Measurements from ENCODE around the gene GPRC5C. TPM values are rescaled to one million over a fixed set of nuclear protein-coding genes. Genes with fewer than 3 reads are reported as not detected.
A peak's percentile ranks its signal among the peaks of the same experiment; 100 is the strongest.

Gene GPRC5C
- total RNA-seq, 1 donor from 2014 or later: 13.5 TPM

DNA sequence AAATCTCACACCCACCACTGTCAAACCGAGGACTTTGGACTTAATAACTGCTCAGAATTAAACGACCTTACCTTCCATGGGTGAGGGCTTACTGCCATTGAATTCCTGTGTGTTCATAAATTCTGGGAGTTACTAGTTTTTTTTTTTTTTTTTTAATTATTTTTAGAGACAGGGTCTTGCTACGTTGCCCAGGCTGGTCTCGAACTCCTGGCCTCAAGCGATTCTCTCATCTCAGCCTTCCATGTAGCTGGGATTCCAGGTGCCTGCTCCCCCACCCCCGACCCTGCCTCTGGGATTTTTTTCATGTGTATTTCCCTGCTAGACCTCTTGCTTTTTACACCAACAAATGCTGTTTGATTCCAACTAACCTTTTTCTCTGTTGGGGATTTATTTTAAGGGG lies 19.7 kb downstream of the GPRC5C start:
- Mint-ChIP-seq H3K4me3 (no peak overlapping the region), H3K36me3 (no peaks in the 10 kb centered on the region), H3K27ac (no peak overlapping the region), H3K4me1 (peaks cover 51% of the 10 kb centered on the region), H3K9me3 (no peaks in the 10 kb centered on the region), H3K27me3 (ENCODE audit: insufficient read depth, low read depth) (peaks cover 28% of the 10 kb centered on the region)
- H3K27me3 ChIP-seq: peaks cover 26% of the 10 kb centered on the region
- no peak overlapping the region for H3K4me3 ChIP-seq
- no peak overlapping the region for H3K27ac ChIP-seq
- no peaks in the 10 kb centered on the region for H3K9me3 ChIP-seq (ENCODE audit: low read depth)
- peaks cover 27% of the 10 kb centered on the region for H3K4me1 ChIP-seq
- no peaks in the 10 kb centered on the region for H3K79me2 ChIP-seq (ENCODE audit: low read depth)
- H3K9ac ChIP-seq: no peak overlapping the region
- TF ChIP-seq EZH2phosphoT487 (IDR thresholded peaks at IDR 0.05) (no peak), EZH2 (IDR thresholded peaks at IDR 0.05) (no peak)
- TF ChIP-seq, protein P1, sequence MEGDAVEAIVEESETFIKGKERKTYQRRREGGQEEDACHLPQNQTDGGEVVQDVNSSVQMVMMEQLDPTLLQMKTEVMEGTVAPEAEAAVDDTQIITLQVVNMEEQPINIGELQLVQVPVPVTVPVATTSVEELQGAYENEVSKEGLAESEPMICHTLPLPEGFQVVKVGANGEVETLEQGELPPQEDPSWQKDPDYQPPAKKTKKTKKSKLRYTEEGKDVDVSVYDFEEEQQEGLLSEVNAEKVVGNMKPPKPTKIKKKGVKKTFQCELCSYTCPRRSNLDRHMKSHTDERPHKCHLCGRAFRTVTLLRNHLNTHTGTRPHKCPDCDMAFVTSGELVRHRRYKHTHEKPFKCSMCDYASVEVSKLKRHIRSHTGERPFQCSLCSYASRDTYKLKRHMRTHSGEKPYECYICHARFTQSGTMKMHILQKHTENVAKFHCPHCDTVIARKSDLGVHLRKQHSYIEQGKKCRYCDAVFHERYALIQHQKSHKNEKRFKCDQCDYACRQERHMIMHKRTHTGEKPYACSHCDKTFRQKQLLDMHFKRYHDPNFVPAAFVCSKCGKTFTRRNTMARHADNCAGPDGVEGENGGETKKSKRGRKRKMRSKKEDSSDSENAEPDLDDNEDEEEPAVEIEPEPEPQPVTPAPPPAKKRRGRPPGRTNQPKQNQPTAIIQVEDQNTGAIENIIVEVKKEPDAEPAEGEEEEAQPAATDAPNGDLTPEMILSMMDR (IDR thresholded peaks at IDR 0.05): no peak
- no peaks in the 10 kb centered on the region for H3K36me3 ChIP-seq
- H4K20me1 ChIP-seq (ENCODE audit: low read depth): peaks cover 8% of the 10 kb centered on the region
- H3F3A ChIP-seq (ENCODE audit: low read depth): peaks cover 38% of the 10 kb centered on the region
- H2AFZ ChIP-seq (replicated peaks): no peak overlapping the region
- no peak for DNase-seq (ENCODE audit: low spot score)
- H3K4me2 ChIP-seq: no peak overlapping the region

DNA sequence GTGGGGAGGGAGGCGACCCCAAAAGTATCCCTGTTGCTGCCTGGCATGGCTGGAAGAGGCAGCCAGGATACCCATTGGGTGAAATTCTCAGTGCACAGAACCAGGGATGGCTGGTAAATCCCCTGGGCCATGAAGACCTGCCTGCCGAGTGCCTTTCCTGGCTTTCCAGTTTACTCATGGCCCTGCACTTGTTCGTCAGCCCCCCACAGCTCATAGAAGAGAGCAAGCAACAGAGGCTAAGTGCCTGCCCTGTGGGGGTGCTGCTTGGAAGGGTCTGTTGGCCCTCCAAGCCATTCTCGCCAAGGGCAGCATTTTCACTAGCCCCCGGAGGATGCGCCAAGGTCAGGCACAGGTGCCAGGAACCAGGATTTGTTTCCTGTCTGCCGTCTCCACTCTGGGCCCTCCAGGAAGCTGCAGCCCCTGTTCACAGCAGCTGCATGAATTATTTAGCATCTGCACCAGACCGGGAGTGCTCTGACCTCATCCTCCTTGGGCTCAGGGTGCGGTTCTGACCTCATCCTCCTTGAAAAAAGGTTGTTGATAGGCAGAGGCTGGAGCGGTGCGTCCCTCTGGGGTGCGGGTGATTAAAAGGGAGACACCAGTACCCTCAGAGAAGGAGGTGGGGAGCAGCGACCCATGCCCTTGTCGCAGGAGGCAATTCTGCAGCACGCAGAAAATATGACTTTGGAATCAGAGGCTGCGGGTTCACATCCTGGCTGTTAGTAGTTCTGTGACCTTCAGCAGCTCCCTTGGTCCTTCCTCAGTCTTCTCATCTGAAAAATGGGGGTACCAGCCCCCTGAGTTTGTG lies 20.3 kb downstream of the GPRC5C start:
- H3K27ac ChIP-seq: no peak overlapping the region
- peaks cover 38% of the 10 kb centered on the region for H3F3A ChIP-seq (ENCODE audit: low read depth)
- Mint-ChIP-seq H3K27ac (peak overlapping the region; percentile 53), H3K27me3 (ENCODE audit: insufficient read depth, low read depth) (peaks cover 28% of the 10 kb centered on the region), H3K4me1 (peaks cover 57% of the 10 kb centered on the region), H3K4me3 (peak overlapping the region; percentile 76), H3K9me3 (no peaks in the 10 kb centered on the region), H3K36me3 (no peaks in the 10 kb centered on the region)
- no peak overlapping the region for H2AFZ ChIP-seq (replicated peaks)
- no peaks in the 10 kb centered on the region for H3K79me2 ChIP-seq (ENCODE audit: low read depth)
- DNase-seq (ENCODE audit: low spot score): no peak
- H3K9ac ChIP-seq: no peak overlapping the region
- H3K4me3 ChIP-seq: no peak overlapping the region
- H3K4me2 ChIP-seq: no peak overlapping the region
- peaks cover 26% of the 10 kb centered on the region for H3K27me3 ChIP-seq
- peaks cover 8% of the 10 kb centered on the region for H4K20me1 ChIP-seq (ENCODE audit: low read depth)
- no peaks in the 10 kb centered on the region for H3K36me3 ChIP-seq
- TF ChIP-seq EZH2phosphoT487 (IDR thresholded peaks at IDR 0.05) (no peak), EZH2 (IDR thresholded peaks at IDR 0.05) (no peak)
- TF ChIP-seq, protein P1 (IDR thresholded peaks at IDR 0.05): no peak
- peaks cover 28% of the 10 kb centered on the region for H3K4me1 ChIP-seq
- H3K9me3 ChIP-seq (ENCODE audit: low read depth): no peaks in the 10 kb centered on the region

GRCh38 chr17:74452841-74453661 lies 21.2 kb downstream of the GPRC5C start:
- H3K4me1 ChIP-seq: peaks cover 30% of the 10 kb centered on the region
- no peak overlapping the region for H3K9ac ChIP-seq
- H3K79me2 ChIP-seq (ENCODE audit: low read depth): no peaks in the 10 kb centered on the region
- DNase-seq (ENCODE audit: low spot score): peak; percentile 72
- peak overlapping the region; percentile 94 for H3K4me2 ChIP-seq
- peaks cover 56% of the 10 kb centered on the region for H3K4me1 Mint-ChIP-seq
- peaks cover 23% of the 10 kb centered on the region for H3K27me3 Mint-ChIP-seq (ENCODE audit: insufficient read depth, low read depth)
- H3K4me3 ChIP-seq: peak overlapping the region; percentile 52
- peaks cover 8% of the 10 kb centered on the region for H4K20me1 ChIP-seq (ENCODE audit: low read depth)
- H3K27me3 ChIP-seq: peaks cover 31% of the 10 kb centered on the region
- H3K9me3 ChIP-seq (ENCODE audit: low read depth): no peaks in the 10 kb centered on the region
- TF ChIP-seq EZH2 (IDR thresholded peaks at IDR 0.05): no peak
- TF ChIP-seq, protein P1 (IDR thresholded peaks at IDR 0.05): no peak
- H3K36me3 Mint-ChIP-seq: no peaks in the 10 kb centered on the region
- H2AFZ ChIP-seq (replicated peaks): peak overlapping the region; percentile 15
- H3K27ac Mint-ChIP-seq: peak overlapping the region; percentile 53
- H3K36me3 ChIP-seq: no peaks in the 10 kb centered on the region
- H3K27ac ChIP-seq: no peak overlapping the region
- peak overlapping the region; percentile 76 for H3K4me3 Mint-ChIP-seq
- H3K9me3 Mint-ChIP-seq: no peaks in the 10 kb centered on the region
- peaks cover 38% of the 10 kb centered on the region for H3F3A ChIP-seq (ENCODE audit: low read depth)
